GM18498 (cell line): ENCODE data around the gene MST1R.

Source experiments
- ATAC-seq: cut with Tn5 transposase; IDR thresholded peaks from one replicate; pipeline ENCODE4 v1.9.1; 2021; ENCODE audit warnings: mild to moderate bottlenecking, moderate library complexity; ENCODE audit not compliant: unreplicated experiment

The MST1R gene

DNA sequence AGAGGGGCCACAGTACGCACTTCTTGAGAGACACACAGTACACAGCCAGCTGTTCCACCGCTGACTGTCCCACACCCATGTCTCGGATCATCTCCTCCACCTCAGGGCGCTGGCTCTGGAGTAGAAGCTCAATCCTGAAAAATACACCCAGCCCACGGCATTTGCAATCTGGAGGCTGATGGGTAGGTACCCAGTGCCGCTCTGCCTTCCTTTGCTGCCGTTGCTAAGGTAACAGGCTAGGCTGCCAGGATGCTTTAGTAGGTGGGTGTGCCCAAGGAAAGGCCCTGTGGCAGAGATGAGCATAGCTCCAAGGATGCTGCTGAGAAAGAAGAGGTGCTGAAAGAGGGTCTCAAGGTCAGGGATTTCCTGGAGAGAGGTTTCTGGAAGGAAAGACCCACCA is 61.9 kb downstream of the MST1R start:
- ATAC-seq, result no peak

DNA sequence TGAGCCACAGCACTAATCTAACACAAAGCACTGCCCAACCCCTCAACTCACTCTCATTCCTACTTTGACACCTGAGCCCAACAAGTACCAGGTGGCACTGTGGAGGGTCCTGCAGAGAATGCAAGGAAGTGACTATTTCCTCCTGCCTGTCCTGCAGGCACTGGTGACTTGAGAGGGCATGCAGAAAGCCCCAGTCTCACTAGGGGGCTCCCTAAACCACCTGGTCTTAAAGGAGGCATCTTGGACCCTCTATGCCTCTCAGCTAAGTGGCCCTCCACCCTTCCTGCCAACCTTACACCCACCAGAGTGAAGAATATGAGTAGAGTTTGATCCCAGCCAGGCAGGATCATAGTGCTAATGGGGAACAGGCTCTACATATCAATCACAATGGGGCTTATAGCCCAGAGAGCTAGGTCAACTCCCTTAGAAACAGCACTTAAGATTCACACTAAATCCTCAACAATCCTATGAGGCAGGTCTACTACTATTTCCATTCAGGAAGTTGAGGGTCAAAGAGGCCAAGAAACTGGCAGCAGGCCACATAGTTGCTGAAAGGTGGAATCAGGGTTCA is 62.5 kb downstream of the MST1R start:
- ATAC-seq, result no peak

DNA sequence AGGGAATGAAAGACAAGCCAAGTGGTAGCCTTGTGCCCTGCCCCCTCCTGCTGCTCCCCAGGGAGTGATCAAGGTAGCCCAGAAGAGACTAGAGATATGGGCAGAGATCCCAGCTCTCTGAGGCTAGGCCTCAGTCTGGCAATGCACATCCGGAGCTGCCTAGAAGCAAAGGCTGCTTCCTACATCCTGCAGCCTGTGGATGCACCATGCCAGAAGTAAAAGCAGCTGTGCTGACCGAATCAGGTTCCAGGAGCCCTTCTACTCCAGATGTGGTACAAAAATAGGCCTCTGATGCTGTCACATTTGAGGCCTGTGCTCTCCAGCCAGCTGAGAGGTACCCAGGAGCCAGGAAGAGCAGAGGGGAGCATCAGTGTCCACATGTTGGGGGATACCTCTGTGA is 63.3 kb downstream of the MST1R start:
- no peak for ATAC-seq

DNA sequence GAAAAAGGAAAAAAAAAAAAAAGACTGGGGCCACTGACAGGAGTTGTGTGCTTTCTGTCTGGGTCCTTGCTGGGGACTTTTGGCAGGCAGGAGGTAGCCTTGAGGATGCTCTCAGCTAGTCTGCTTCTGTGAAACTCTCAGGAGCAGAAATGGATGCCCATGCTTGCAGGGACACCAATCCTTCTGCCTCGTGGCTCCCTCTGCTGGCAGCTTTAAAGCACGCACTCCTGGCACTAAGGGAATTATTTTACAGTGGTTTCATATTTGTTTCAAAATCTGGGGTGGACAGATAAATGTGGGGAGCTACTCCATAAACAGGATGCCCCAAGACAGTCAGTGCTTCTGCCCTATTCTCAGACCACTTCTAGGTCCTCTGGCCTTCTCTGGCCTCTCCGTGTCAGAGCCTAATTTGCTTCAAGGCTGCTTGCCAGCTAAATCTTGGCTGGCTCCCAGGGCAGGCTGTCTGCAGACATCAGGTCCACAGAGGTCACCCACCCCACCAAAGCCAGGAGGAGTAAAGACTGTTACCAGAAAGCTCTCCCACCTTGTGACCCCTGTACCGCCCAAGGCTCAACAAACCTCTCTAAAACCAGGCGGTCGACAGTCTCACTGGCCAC is 64.4 kb downstream of the MST1R start:
- ATAC-seq, result no peak
